ENCODE data around the gene ATG10.
A peak's percentile ranks its signal among the peaks of the same experiment; 100 is the strongest.
"Not testable (repeated sequence)": the region's sequence is repeated elsewhere in the genome, so short reads cannot be mapped to it uniquely, and the experiment has no call there.

Gene ATG10

GRCh38 chr5:81971712-81972491, at the start of gene ATG10:
TSS of gene ATG10 (plus strand) at chr5:81972023. CDS start at chr5:81987571, 15,548 bp downstream.
- peak; percentile 87 for DNase-seq

- DNase-seq = no peak
Measured at GRCh38 chr5:81922854-81923279, 49.0 kb upstream of the ATG10 start.

- no peak for DNase-seq
Measured at GRCh38 chr5:81924442-81924841, 47.4 kb upstream of the ATG10 start.

- no peak for DNase-seq
Measured at GRCh38 chr5:81925009-81925408, 46.8 kb upstream of the ATG10 start.

GRCh38 chr5:81925981-81926380, 45.8 kb upstream of the ATG10 start:
- no peak for DNase-seq

- DNase-seq = no peak
Measured at GRCh38 chr5:81936066-81936465, 35.8 kb upstream of the ATG10 start.

- peak; percentile 31 for DNase-seq
Measured at GRCh38 chr5:81936750-81937149, 35.1 kb upstream of the ATG10 start.

GRCh38 chr5:81942746-81943145, 29.1 kb upstream of the ATG10 start:
- no peak for DNase-seq

GRCh38 chr5:81948349-81948748, 23.5 kb upstream of the ATG10 start:
- DNase-seq = peak; percentile 20

GRCh38 chr5:81949462-81949861, 22.4 kb upstream of the ATG10 start:
- DNase-seq = no peak

- DNase-seq = no peak
Measured at GRCh38 chr5:81950996-81951395, 20.8 kb upstream of the ATG10 start.

- not testable (repeated sequence) for DNase-seq
Measured at GRCh38 chr5:81954796-81955195, 17.0 kb upstream of the ATG10 start.

GRCh38 chr5:81958129-81958528, 13.7 kb upstream of the ATG10 start:
- not testable (repeated sequence) for DNase-seq

GRCh38 chr5:81961651-81962440, 10.0 kb upstream of the ATG10 start:
- DNase-seq = no peak

- no peak for DNase-seq
Measured at GRCh38 chr5:81963544-81963943, 8.3 kb upstream of the ATG10 start.

- DNase-seq = no peak
Measured at GRCh38 chr5:81965524-81965923, 6.3 kb upstream of the ATG10 start.

- DNase-seq = no peak
Measured at GRCh38 chr5:81969226-81969625, 2.6 kb upstream of the ATG10 start.

- no peak for DNase-seq
Measured at GRCh38 chr5:81969912-81970311, 1.9 kb upstream of the ATG10 start.

- no peak for DNase-seq
Measured at GRCh38 chr5:81971111-81971711, 612 bp upstream of the ATG10 start.

GRCh38 chr5:81972492-81972783, 615 bp downstream of the ATG10 start:
- DNase-seq = no peak

- no peak for DNase-seq
Measured at GRCh38 chr5:81980160-81980559, 8.3 kb downstream of the ATG10 start.

GRCh38 chr5:81980598-81981260, 8.9 kb downstream of the ATG10 start:
- no peak for DNase-seq

- DNase-seq = not testable (repeated sequence)
Measured at GRCh38 chr5:81982172-81982685, 10.4 kb downstream of the ATG10 start.
